HEK293 (cell line): ENCODE measurements around the gene PPP2R3A.

Experiments
- CTCF ChIA-PET: fragments of 350-600 bp; formaldehyde crosslinking; extraction: SDS; loops from one replicate; lab custom pipeline; 2021; ENCODE audit warnings: antibody characterized with exemption; lab: Yijun Ruan, JAX
- POLR2A ChIA-PET: fragments of 300-600 bp; formaldehyde crosslinking; extraction: SDS; loops from one replicate; lab custom pipeline; 2020; ENCODE audit warnings: antibody characterized with exemption, inconsistent platforms; lab: Yijun Ruan, JAX
- H3K27ac ChIP-seq: fragments of 200-500 bp; sonication (Bioruptor generic); 2 replicates; pipeline ENCODE4 v1.5.1; 2014; ENCODE audit warnings: low read depth, low read length, control low read depth, inconsistent platforms; ENCODE audit errors: extremely low read depth
- H3K36me3 ChIP-seq, 2 experiments: fragments of 200-500 bp in 1 of 2; sonication (Bioruptor generic) in 1 of 2; 1 replicate in 1 of 2; 2 replicates in 1 of 2; pipeline ENCODE4 v1.5.1; 2014 to 2017; ENCODE audit warnings: inconsistent platforms in 2 of 2, low read length in 2 of 2; ENCODE audit not compliant: control insufficient read depth in 2 of 2, insufficient read depth in 1 of 2
- H3K4me1 ChIP-seq: fragments of 200-500 bp; sonication (Bioruptor generic); 2 replicates; pipeline ENCODE4 v1.5.1; 2014; ENCODE audit warnings: mild to moderate bottlenecking, low read length, inconsistent platforms; ENCODE audit not compliant: control insufficient read depth, insufficient read depth
- H3K4me3 ChIP-seq: 2 replicates; pipeline ENCODE4 v1.5.1; 2011; ENCODE audit warnings: low read depth, mild to moderate bottlenecking, control low read depth, low read length, moderate library complexity
- H3K9me3 ChIP-seq: fragments of 200-500 bp; sonication (Bioruptor generic); 2 replicates; pipeline ENCODE4 v1.5.1; 2014; ENCODE audit warnings: low read depth, low read length, inconsistent platforms; ENCODE audit not compliant: control insufficient read depth, insufficient read depth
- BCL11A ChIP-seq: fragments of 450-650 bp; formaldehyde crosslinking; IDR thresholded peaks from 2 replicates; pipeline ENCODE4 v1.5.1; 2016; ENCODE audit warnings: low read depth, missing biosample characterization, missing genetic modification characterization
- GLIS2 ChIP-seq: fragments of 450-650 bp; formaldehyde crosslinking; IDR thresholded peaks from 2 replicates; pipeline ENCODE4 v1.5.1; 2016; ENCODE audit warnings: missing biosample characterization, missing genetic modification characterization
- HOXD13 ChIP-seq: sonication (generic); formaldehyde crosslinking; IDR thresholded peaks from 2 replicates; pipeline ENCODE4 v1.8.0; 2022; ENCODE audit warnings: missing genetic modification reagents, borderline replicate concordance
- IKZF3 ChIP-seq: fragments of 450-650 bp; IDR thresholded peaks from 2 replicates; pipeline ENCODE4 v1.5.0; 2018; ENCODE audit warnings: missing biosample characterization, mild to moderate bottlenecking, missing genetic modification characterization, moderate library complexity
- KLF10 ChIP-seq: fragments of 450-650 bp; IDR thresholded peaks from 2 replicates; pipeline ENCODE4 v1.5.1; 2018; ENCODE audit warnings: missing biosample characterization, mild to moderate bottlenecking, missing genetic modification characterization
- KLF16 ChIP-seq: fragments of 450-650 bp; formaldehyde crosslinking; IDR thresholded peaks from 2 replicates; pipeline ENCODE4 v1.5.1; 2017; ENCODE audit warnings: missing biosample characterization, missing genetic modification characterization
- KLF8 ChIP-seq: fragments of 450-650 bp; formaldehyde crosslinking; IDR thresholded peaks from 2 replicates; pipeline ENCODE4 v1.5.1; 2016; ENCODE audit warnings: missing biosample characterization, missing genetic modification characterization
- MEIS1 ChIP-seq: sonication (generic); formaldehyde crosslinking; IDR thresholded peaks from 2 replicates; pipeline ENCODE4 v1.8.1; 2022; ENCODE audit warnings: missing genetic modification reagents, mild to moderate bottlenecking, borderline replicate concordance
- PATZ1 ChIP-seq: fragments of 450-650 bp; formaldehyde crosslinking; IDR thresholded peaks from 2 replicates; pipeline ENCODE4 v1.5.1; 2016; ENCODE audit warnings: missing biosample characterization, missing genetic modification characterization
- PBX3 ChIP-seq: sonication (generic); formaldehyde crosslinking; IDR thresholded peaks from 2 replicates; pipeline ENCODE4 v1.8.1; 2022; ENCODE audit warnings: mild to moderate bottlenecking, moderate library complexity, missing genetic modification reagents
- PRDM10 ChIP-seq: fragments of 450-650 bp; formaldehyde crosslinking; IDR thresholded peaks from 2 replicates; pipeline ENCODE4 v1.5.1; 2016; ENCODE audit warnings: missing biosample characterization, missing genetic modification characterization
- RBAK ChIP-seq: fragments of 450-650 bp; formaldehyde crosslinking; IDR thresholded peaks from 2 replicates; pipeline ENCODE4 v1.5.1; 2016; ENCODE audit warnings: missing biosample characterization, missing genetic modification characterization
- SP2 ChIP-seq: fragments of 450-650 bp; formaldehyde crosslinking; IDR thresholded peaks from 2 replicates; pipeline ENCODE4 v1.5.1; 2016; ENCODE audit warnings: missing biosample characterization, missing genetic modification characterization
- SP3 ChIP-seq: fragments of 450-650 bp; formaldehyde crosslinking; IDR thresholded peaks from 2 replicates; pipeline ENCODE4 v1.5.1; 2016; ENCODE audit warnings: missing biosample characterization, missing genetic modification characterization
- SP7 ChIP-seq: fragments of 450-650 bp; formaldehyde crosslinking; IDR thresholded peaks from 2 replicates; pipeline ENCODE4 v1.5.1; 2016; ENCODE audit warnings: missing biosample characterization, missing genetic modification characterization
- ZBTB17 ChIP-seq: fragments of 450-650 bp; formaldehyde crosslinking; IDR thresholded peaks from 2 replicates; pipeline ENCODE4 v1.5.1; 2016; ENCODE audit warnings: missing biosample characterization, missing genetic modification characterization
- ZBTB26 ChIP-seq: fragments of 450-650 bp; formaldehyde crosslinking; optimal IDR thresholded peaks from 2 replicates; pipeline ENCODE3; 2016; ENCODE audit warnings: missing biosample characterization, mild to moderate bottlenecking, missing genetic modification characterization
- ZBTB48 ChIP-seq: fragments of 450-650 bp; formaldehyde crosslinking; IDR thresholded peaks from 2 replicates; pipeline ENCODE4 v1.5.1; 2016; ENCODE audit warnings: missing biosample characterization, missing genetic modification characterization
- ZBTB8A ChIP-seq: fragments of 450-650 bp; formaldehyde crosslinking; IDR thresholded peaks from 2 replicates; pipeline ENCODE4 v1.5.1; 2016; ENCODE audit warnings: missing biosample characterization, missing genetic modification characterization
- ZEB2 ChIP-seq: fragments of 450-650 bp; formaldehyde crosslinking; IDR thresholded peaks from 2 replicates; pipeline ENCODE4 v1.5.1; 2016; ENCODE audit warnings: missing biosample characterization, missing genetic modification characterization
- ZFHX2 ChIP-seq: fragments of 450-650 bp; formaldehyde crosslinking; conservative IDR thresholded peaks from 2 replicates; pipeline ENCODE4 v1.5.1; 2016; ENCODE audit warnings: missing biosample characterization, missing genetic modification characterization
- ZIC2 ChIP-seq: fragments of 450-650 bp; formaldehyde crosslinking; IDR thresholded peaks from 2 replicates; pipeline ENCODE4 v1.5.1; 2016; ENCODE audit warnings: missing biosample characterization, missing genetic modification characterization
- ZNF221 ChIP-seq: fragments of 450-650 bp; formaldehyde crosslinking; IDR thresholded peaks from 2 replicates; pipeline ENCODE4 v1.5.1; 2017; ENCODE audit warnings: missing biosample characterization, missing genetic modification characterization, borderline replicate concordance
- ZNF416 ChIP-seq: fragments of 450-650 bp; formaldehyde crosslinking; IDR thresholded peaks from 2 replicates; pipeline ENCODE4 v1.5.1; 2016; ENCODE audit warnings: missing biosample characterization, missing genetic modification characterization
- ZNF513 ChIP-seq: fragments of 450-650 bp; IDR thresholded peaks from 2 replicates; pipeline ENCODE4 v1.5.1; 2018; ENCODE audit warnings: missing biosample characterization, missing genetic modification characterization
- ZNF555 ChIP-seq: fragments of 450-650 bp; formaldehyde crosslinking; conservative IDR thresholded peaks from 2 replicates; pipeline ENCODE4 v1.5.1; 2017; ENCODE audit warnings: missing biosample characterization, mild to moderate bottlenecking, missing genetic modification characterization, inconsistent platforms
- ZNF76 ChIP-seq: fragments of 450-650 bp; formaldehyde crosslinking; IDR thresholded peaks from 2 replicates; pipeline ENCODE4; 2016; ENCODE audit warnings: low read depth, missing biosample characterization, missing genetic modification characterization, borderline replicate concordance
- ZXDB ChIP-seq: fragments of 450-650 bp; formaldehyde crosslinking; IDR thresholded peaks from 2 replicates; pipeline ENCODE4 v1.5.1; 2016; ENCODE audit warnings: missing biosample characterization, missing genetic modification characterization

The PPP2R3A gene

GRCh38 chr3:135965506-135966270 is at the start of gene PPP2R3A:
Gene PPP2R3A (plus strand): TSS chr3:135965728. CDS start chr3:136001499, 35,771 bp downstream.
- H3K27ac ChIP-seq: peak within 1 kb of the TSS; percentile 59
- peaks cover 7% of the 10 kb centered on the region; the same call in 1 of the 2 replicates for H3K4me1 ChIP-seq
- no peaks in the 10 kb centered on the region for H3K9me3 ChIP-seq
- peak within 1 kb of the TSS; percentile 78 for H3K4me3 ChIP-seq
- ChIA-PET CTCF (interaction anchor here (0.6 to 1.9 kb wide), 2 partner anchors 77 to 79 kb away, joined by 3 to 5 read pairs; no protein-coding TSS in a partner anchor), POLR2A (interaction anchor here (0.6 to 0.9 kb wide), 2 partner anchors 40 to 57 kb away, joined by 4 read pairs; no protein-coding TSS in a partner anchor)
- no peaks in the 10 kb centered on the region for H3K36me3 ChIP-seq
- peak; percentile 63 for TF ChIP-seq SP2
- TF ChIP-seq ZFHX2 (tag by site-specific recombination): peak; percentile 64
- peak; percentile 49; the same call in 1 of the 2 replicates for TF ChIP-seq ZXDB (tag by site-specific recombination)
- TF ChIP-seq ZNF221 (tag by site-specific recombination): no peak
- peak; percentile 62; the same call in 1 of the 2 replicates for TF ChIP-seq PATZ1 (tag by site-specific recombination)
- TF ChIP-seq KLF8 (tag by site-specific recombination): peak; percentile 81
- peak; percentile 68 for TF ChIP-seq SP3 (tag by site-specific recombination)
- TF ChIP-seq BCL11A (tag by site-specific recombination): no peak
- TF ChIP-seq ZNF555 (tag by site-specific recombination): no peak
- TF ChIP-seq IKZF3: peak; percentile 21; the same call in 1 of the 2 replicates
- TF ChIP-seq ZBTB17 (tag by site-specific recombination): no peak
- TF ChIP-seq ZNF416 (tag by site-specific recombination): no peak
- TF ChIP-seq GLIS2 (tag by site-specific recombination): peak; percentile 68
- TF ChIP-seq MEIS1 (CRISPR knock-in tag): no peak
- TF ChIP-seq RBAK (tag by site-specific recombination): no peak
- 0 out of 2 replicates have a peak, but pooled peaks have one; percentile 28 for TF ChIP-seq ZBTB48
- TF ChIP-seq ZBTB8A (tag by site-specific recombination): peak; percentile 73
- TF ChIP-seq KLF10: 0 out of 2 replicates have a peak, but pooled peaks have one; percentile 8
- TF ChIP-seq PRDM10: peak; percentile 56
- 0 out of 2 replicates have a peak, but pooled peaks have one; percentile 34 for TF ChIP-seq ZEB2
- peak; percentile 33; the same call in 1 of the 2 replicates for TF ChIP-seq ZNF76 (tag by site-specific recombination)
- TF ChIP-seq KLF16 (tag by site-specific recombination): peak; percentile 52; the same call in 1 of the 2 replicates
- peak; percentile 91 for TF ChIP-seq ZNF513 (tag by site-specific recombination)
- no peak for TF ChIP-seq HOXD13
- TF ChIP-seq SP7: 0 out of 2 replicates have a peak, but pooled peaks have one; percentile 9
- TF ChIP-seq PBX3 (CRISPR knock-in tag): peak; percentile 48; the same call in 1 of the 2 replicates
- TF ChIP-seq ZIC2: no peak; the same call in 1 of the 2 replicates
- peak; percentile 75 for TF ChIP-seq ZBTB26
